Measurements from ENCODE around the gene CDCA7.

- no peak for TF ChIP-seq CTCF (IDR thresholded peaks at IDR 0.05)
- no peak for TF ChIP-seq ZFX (IDR thresholded peaks at IDR 0.05; ENCODE audit: borderline replicate concordance)
Observed at GRCh38 chr2:173397539-173397938, 42.9 kb downstream of the CDCA7 start.

Measured in 22Rv1 (cell line).